CD8-positive, alpha-beta memory T cell (primary cell): Measurements from ENCODE around the gene MBOAT7. TPM values are rescaled to one million over a fixed set of nuclear protein-coding genes. Genes with fewer than 3 reads are reported as not detected.

Experiments
- CTCF ChIA-PET: fragments of 350-600 bp; sonication (Branson Sonifier 250); formaldehyde crosslinking; loops from one replicate; lab custom pipeline; 2021; ENCODE audit warnings: antibody characterized with exemption; lab: Charles Lee
- POLR2A ChIA-PET: fragments of 350-600 bp; sonication (Branson Sonifier 250); formaldehyde crosslinking; loops from one replicate; lab custom pipeline; 2021; ENCODE audit warnings: antibody characterized with exemption; lab: Charles Lee
- DNase-seq, 5 donors: peaks; one replicate each; pipeline versions ENCODE4 v3.0.0 to v3.0.0-alpha.2; 2020 to 2022; ENCODE audit warnings: mixed read lengths in 1 of 5
- H3K27ac ChIP-seq: one replicate; pipeline ENCODE4 v1.7.0; 2013; ENCODE audit warnings: low read depth, mild to moderate bottlenecking, low read length, moderate library complexity
- H3K27me3 ChIP-seq: 2 replicates; pipeline ENCODE4 v1.7.0; 2013; ENCODE audit warnings: low read length, mild to moderate bottlenecking; ENCODE audit not compliant: insufficient read depth, poor library complexity, severe bottlenecking
- H3K36me3 ChIP-seq: 2 replicates; pipeline ENCODE4 v1.7.0; 2013; ENCODE audit warnings: mild to moderate bottlenecking, low read length, moderate library complexity; ENCODE audit not compliant: insufficient read depth
- H3K4me1 ChIP-seq: 2 replicates; pipeline ENCODE4 v1.7.0; 2013; ENCODE audit warnings: mild to moderate bottlenecking, low read length, moderate library complexity; ENCODE audit not compliant: insufficient read depth
- H3K4me3 ChIP-seq: 2 replicates; pipeline ENCODE4 v1.7.0; 2013; ENCODE audit warnings: mild to moderate bottlenecking, low read length
- H3K9me3 ChIP-seq: 2 replicates; pipeline ENCODE4 v1.7.0; 2013; ENCODE audit warnings: mild to moderate bottlenecking, low read length
- H3K27ac Mint-ChIP-seq, 8 donors: one replicate each; pipeline ENCODE4 v1.8.0; 2020 to 2021; ENCODE audit warnings: mixed read lengths in 8 of 8, mild to moderate bottlenecking in 6 of 8, inconsistent platforms in 3 of 8, moderate library complexity in 3 of 8
- H3K27me3 Mint-ChIP-seq, 2 donors: one replicate each; pipeline ENCODE4 v1.8.0; 2020 to 2021; ENCODE audit warnings: mixed read lengths in 2 of 2, mild to moderate bottlenecking in 1 of 2, moderate library complexity in 1 of 2
- H3K36me3 Mint-ChIP-seq, 3 donors: one replicate each; pipeline ENCODE4 v1.8.0; 2020 to 2021; ENCODE audit warnings: mixed read lengths in 3 of 3, inconsistent platforms in 1 of 3, mild to moderate bottlenecking in 1 of 3
- H3K4me1 Mint-ChIP-seq, 3 donors: one replicate each; pipeline ENCODE4 v1.8.0; 2020 to 2021; ENCODE audit warnings: mixed read lengths in 3 of 3, inconsistent platforms in 1 of 3, mild to moderate bottlenecking in 1 of 3
- H3K4me3 Mint-ChIP-seq, 7 donors: one replicate each; pipeline ENCODE4 v1.8.0; 2020 to 2021; ENCODE audit warnings: mixed read lengths in 7 of 7, mild to moderate bottlenecking in 6 of 7, moderate library complexity in 4 of 7, inconsistent platforms in 2 of 7
- H3K9me3 Mint-ChIP-seq, 5 donors: one replicate each; pipeline ENCODE4 v1.8.0; 2020 to 2022; ENCODE audit warnings: mixed read lengths in 5 of 5, mild to moderate bottlenecking in 3 of 5, moderate library complexity in 2 of 5, inconsistent platforms in 1 of 5
- polyA plus RNA-seq: library from polyadenylated mRNA; unstranded; fragments of 300-500 nt; fragmentation: Illumina TruSeq; gene quantifications from one replicate; pipeline ENCODE4 v1.2.3, GENCODE V29; 2021
- total RNA-seq, 2 experiments: library from RNA; stranded (reverse); gene quantifications; one replicate each; pipeline ENCODE4 v1.2.3, GENCODE V29; 2021

The MBOAT7 gene
- total and polyA plus RNA-seq, 3 experiments from 2014 or later: 21.9 to 114 (median 98.7) TPM

DNA sequence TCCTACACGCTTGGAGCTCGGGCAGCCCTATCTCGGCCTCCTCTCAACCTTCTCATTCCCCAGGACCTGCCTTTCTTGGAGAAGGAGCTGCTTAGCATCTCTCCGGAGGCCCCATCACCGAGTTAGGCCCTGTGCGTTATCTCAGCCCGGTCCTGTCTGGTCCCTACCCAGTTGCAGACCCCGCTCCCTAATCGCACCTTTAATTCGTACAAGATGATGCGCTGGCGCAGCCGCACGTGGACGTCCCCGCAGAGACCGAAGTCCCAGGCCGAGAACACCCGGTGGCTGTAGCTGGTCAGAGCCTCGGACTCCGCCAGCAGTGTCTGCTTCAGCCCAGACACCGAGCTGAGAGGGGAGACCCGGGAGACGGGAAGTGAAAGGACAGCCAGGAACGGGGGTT is 24.2 kb downstream of the MBOAT7 start:
- Histone ChIP-seq H3K4me3 (no peak overlapping the region), H3K4me1 (peaks cover 33% of the 10 kb centered on the region), H3K27ac (no peak overlapping the region), H3K36me3 (no peaks in the 10 kb centered on the region), H3K9me3 (no peaks in the 10 kb centered on the region), H3K27me3 (no peaks in the 10 kb centered on the region)
- CTCF ChIA-PET: interaction anchor here (0.7 to 3.6 kb wide), 2 partner anchors 24 to 67 kb away, joined by 3 to 13 read pairs; partner anchors contain the start of gene MBOAT7
- no peak for DNase-seq
- Mint-ChIP-seq H3K36me3 (no peaks in the 10 kb centered on the region), H3K4me3 (no peak overlapping the region), H3K9me3 (no peaks in the 10 kb centered on the region), H3K27me3 (peaks cover 4 to 8% of the 10 kb centered on the region in 2 donors), H3K27ac (peak overlapping the region in 1 of 8 donors; percentile 83), H3K4me1 (peaks cover 27 to 43% (median 38%) of the 10 kb centered on the region in 3 donors)
- POLR2A ChIA-PET: no interaction called here

DNA sequence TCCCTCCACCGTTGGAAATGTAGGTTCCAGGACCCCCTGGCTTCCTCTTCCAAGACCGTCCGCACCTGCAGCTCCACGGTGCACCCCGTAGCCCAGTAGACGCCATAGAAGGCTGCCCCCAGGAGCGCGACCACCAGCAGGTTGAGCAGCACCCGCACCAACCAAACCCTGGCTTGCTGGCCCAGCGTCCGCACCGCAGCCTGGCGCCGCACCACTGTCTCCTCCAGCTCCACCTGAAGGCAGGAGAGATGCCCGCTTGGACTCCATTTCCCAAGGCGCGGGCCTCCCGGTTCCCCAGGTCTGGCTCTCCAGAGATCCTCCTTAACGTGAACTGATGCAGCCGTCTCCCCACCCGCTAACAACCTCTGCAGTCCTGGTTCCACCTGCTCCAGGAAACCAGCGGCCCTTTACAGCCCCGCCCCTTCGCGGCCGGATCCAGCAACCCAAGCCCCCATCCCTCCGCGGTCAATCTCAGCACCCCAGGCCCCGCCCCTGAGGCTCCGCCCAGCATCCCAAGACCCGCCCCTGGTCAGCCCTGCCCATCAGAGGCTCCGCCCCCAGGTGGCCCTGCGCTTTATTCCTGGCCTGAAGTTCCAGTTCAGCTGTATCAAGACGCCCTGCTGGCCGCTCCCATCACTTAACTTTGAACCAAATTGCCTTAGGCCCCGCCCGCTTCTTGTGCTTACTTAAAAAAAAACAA is 24.9 kb downstream of the MBOAT7 start:
- DNase-seq: peak; percentile 38 to 65 (median 61)
- no peaks in the 10 kb centered on the region for H3K9me3 Mint-ChIP-seq
- Histone ChIP-seq H3K4me1 (peaks cover 36% of the 10 kb centered on the region), H3K27me3 (no peaks in the 10 kb centered on the region), H3K9me3 (no peaks in the 10 kb centered on the region), H3K27ac (no peak overlapping the region), H3K4me3 (no peak overlapping the region), H3K36me3 (no peaks in the 10 kb centered on the region)
- H3K4me1 Mint-ChIP-seq: peaks cover 34 to 50% (median 45%) of the 10 kb centered on the region in 3 donors
- peak overlapping the region; percentile 47 to 87 (median 80) for H3K4me3 Mint-ChIP-seq
- H3K36me3 Mint-ChIP-seq: peaks cover 0 to 7% (median 0%) of the 10 kb centered on the region in 3 donors
- peaks cover 4 to 8% of the 10 kb centered on the region in 2 donors for H3K27me3 Mint-ChIP-seq
- ChIA-PET POLR2A (interaction anchor here (0.6 to 1.2 kb wide), 2 partner anchors 25 to 70 kb away, joined by 3 to 4 read pairs; partner anchors contain the start of gene MBOAT7), CTCF (interaction anchor here (3.6 kb wide), 1 partner anchor 24 kb away, joined by 13 read pairs; the partner anchor contains the start of gene MBOAT7)
- peak overlapping the region in 5 of 8 donors; percentile 17 to 83 (median 70) for H3K27ac Mint-ChIP-seq

DNA sequence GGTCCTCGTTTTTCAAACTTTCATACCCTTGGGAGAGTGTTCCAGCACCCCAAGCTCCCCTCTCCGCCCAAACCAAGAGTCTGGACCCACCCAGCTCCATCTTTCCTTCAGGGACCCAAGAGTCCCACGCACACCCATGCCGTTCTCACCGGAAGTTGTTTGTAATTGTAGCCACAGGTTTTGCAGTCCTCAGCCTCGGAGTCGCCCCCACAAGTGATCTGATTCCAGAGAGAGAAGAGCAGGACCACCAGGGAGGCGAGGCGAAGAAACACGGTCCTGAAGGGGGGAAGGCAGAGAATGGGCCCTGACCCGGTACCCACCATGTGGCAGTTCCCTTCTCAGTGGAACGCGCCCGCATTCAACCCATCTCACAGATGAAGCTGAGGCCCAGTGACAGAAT is 26.5 kb downstream of the MBOAT7 start:
- CTCF ChIA-PET: interaction anchor here (3.6 kb wide), 1 partner anchor 26 kb away, joined by 13 read pairs; the partner anchor contains the start of gene MBOAT7
- Mint-ChIP-seq H3K9me3 (no peaks in the 10 kb centered on the region), H3K36me3 (peaks cover 0 to 22% (median 0%) of the 10 kb centered on the region in 3 donors), H3K27ac (peak overlapping the region in 3 of 8 donors; percentile 74 to 83 (median 79)), H3K4me3 (peak overlapping the region; percentile 43 to 93 (median 83)), H3K27me3 (peaks cover 4 to 9% of the 10 kb centered on the region in 2 donors), H3K4me1 (peaks cover 41 to 61% (median 59%) of the 10 kb centered on the region in 3 donors)
- H3K4me1 ChIP-seq: peaks cover 49% of the 10 kb centered on the region
- peak overlapping the region; percentile 62 for H3K4me3 ChIP-seq
- peak overlapping the region; percentile 38 for H3K27ac ChIP-seq
- H3K36me3 ChIP-seq: no peaks in the 10 kb centered on the region
- no peaks in the 10 kb centered on the region for H3K9me3 ChIP-seq
- no peak for DNase-seq
- H3K27me3 ChIP-seq: no peaks in the 10 kb centered on the region
- POLR2A ChIA-PET: interaction anchor here (0.9 kb wide), 1 partner anchor 48 kb away, joined by 3 read pairs; no protein-coding TSS in a partner anchor

DNA sequence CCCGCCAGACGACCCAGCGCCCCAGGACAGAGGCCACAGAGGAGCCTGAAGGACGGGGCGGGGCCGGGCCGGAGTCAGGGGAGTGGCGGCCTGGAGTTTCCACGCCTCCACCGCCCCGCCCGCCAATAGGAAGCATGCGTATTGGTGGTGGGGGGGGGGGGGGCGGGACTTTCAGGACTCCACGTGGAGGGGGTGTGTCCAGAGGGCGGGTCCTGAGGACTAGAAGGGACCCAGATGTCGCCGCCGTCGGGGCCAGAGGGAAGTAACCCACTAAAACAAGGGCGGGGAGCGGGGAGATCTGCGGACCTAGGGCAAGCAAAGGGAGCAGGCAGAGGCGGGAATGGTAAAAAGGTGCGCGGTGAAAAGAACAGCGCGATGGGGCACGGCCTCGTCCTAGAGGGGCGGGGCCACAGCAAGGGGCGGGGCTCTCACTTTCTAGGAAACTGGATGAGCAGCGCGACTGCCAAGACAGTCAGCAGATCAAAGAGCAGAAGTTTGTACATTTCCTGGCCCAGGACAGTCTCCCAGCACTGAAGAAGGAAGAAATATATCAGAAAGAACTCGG is 27.1 kb downstream of the MBOAT7 start:
- CTCF ChIA-PET: interaction anchor here (3.6 kb wide), 1 partner anchor 27 kb away, joined by 13 read pairs; the partner anchor contains the start of gene MBOAT7
- H3K4me1 Mint-ChIP-seq: peaks cover 41 to 61% (median 59%) of the 10 kb centered on the region in 3 donors

DNA sequence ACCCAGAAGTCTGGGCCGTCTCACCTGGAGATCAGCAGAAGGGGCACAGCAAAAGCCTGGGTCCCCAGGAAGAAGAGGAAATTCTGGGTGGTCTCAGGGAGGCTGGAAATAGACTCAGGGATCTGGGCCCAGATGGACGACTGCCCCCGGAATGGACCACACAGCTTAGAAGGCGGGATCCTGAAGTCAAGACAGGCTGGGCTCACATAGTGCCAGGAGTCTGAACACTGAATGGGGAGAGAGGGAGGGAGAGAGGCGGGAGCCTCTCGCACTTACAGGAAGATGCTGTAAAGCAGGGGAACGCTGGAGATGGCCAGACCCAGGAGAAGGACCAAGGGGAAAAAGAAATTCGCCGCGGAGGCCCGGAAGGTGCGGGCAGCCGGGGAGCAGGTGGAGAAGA is 28.5 kb downstream of the MBOAT7 start:
- peaks cover 4 to 9% of the 10 kb centered on the region in 2 donors for H3K27me3 Mint-ChIP-seq
- H3K27ac Mint-ChIP-seq: peak overlapping the region; percentile 92 to 100 (median 99)
- no peak for DNase-seq
- peak overlapping the region; percentile 84 for H3K27ac ChIP-seq
- H3K36me3 ChIP-seq: peaks cover 14% of the 10 kb centered on the region
- H3K27me3 ChIP-seq: no peaks in the 10 kb centered on the region
- peak overlapping the region in 6 of 7 donors; percentile 95 to 100 (median 99) for H3K4me3 Mint-ChIP-seq
- no peaks in the 10 kb centered on the region for H3K9me3 ChIP-seq
- peaks cover 63% of the 10 kb centered on the region for H3K4me1 ChIP-seq
- H3K4me3 ChIP-seq: peak overlapping the region; percentile 93
- no peaks in the 10 kb centered on the region for H3K9me3 Mint-ChIP-seq
- CTCF ChIA-PET: interaction anchor here (0.8 to 2.1 kb wide), 2 partner anchors 24 to 72 kb away, joined by 3 to 7 read pairs; partner anchors contain the start of gene CNOT3
- H3K4me1 Mint-ChIP-seq: peaks cover 52 to 71% (median 70%) of the 10 kb centered on the region in 3 donors
- H3K36me3 Mint-ChIP-seq: peaks cover 0 to 41% (median 5%) of the 10 kb centered on the region in 3 donors
- POLR2A ChIA-PET: interaction anchor here (0.6 to 3.6 kb wide), 3 partner anchors 24 to 40 kb away, joined by 6 to 54 read pairs (median 49); partner anchors contain the start of genes CNOT3, MBOAT7, RPS9 and TSEN34

More for the DNA sequence above, 27.1 kb downstream of the MBOAT7 start:
- Mint-ChIP-seq H3K27ac (peak overlapping the region in 7 of 8 donors; percentile 8 to 90 (median 79)), H3K9me3 (no peaks in the 10 kb centered on the region), H3K27me3 (peaks cover 4 to 9% of the 10 kb centered on the region in 2 donors), H3K4me3 (peak overlapping the region; percentile 77 to 93 (median 83)), H3K36me3 (peaks cover 0 to 27% (median 0%) of the 10 kb centered on the region in 3 donors)
- POLR2A ChIA-PET: interaction anchor here (0.9 kb wide), 1 partner anchor 48 kb away, joined by 3 read pairs; no protein-coding TSS in a partner anchor
- H3K4me1 ChIP-seq: peaks cover 53% of the 10 kb centered on the region
- peak; percentile 68 to 82 (median 70) for DNase-seq
- no peaks in the 10 kb centered on the region for H3K27me3 ChIP-seq
- no peaks in the 10 kb centered on the region for H3K36me3 ChIP-seq
- H3K4me3 ChIP-seq: peak overlapping the region; percentile 62
- peak overlapping the region; percentile 38 for H3K27ac ChIP-seq
- no peaks in the 10 kb centered on the region for H3K9me3 ChIP-seq

GRCh38 chr19:54160182-54160811 is 29.1 kb downstream of the MBOAT7 start:
- Histone ChIP-seq H3K4me1 (peaks cover 68% of the 10 kb centered on the region), H3K4me3 (peak overlapping the region; percentile 93), H3K36me3 (peaks cover 15% of the 10 kb centered on the region), H3K9me3 (no peaks in the 10 kb centered on the region), H3K27me3 (no peaks in the 10 kb centered on the region), H3K27ac (peak overlapping the region; percentile 84)
- H3K27me3 Mint-ChIP-seq: peaks cover 4 to 7% of the 10 kb centered on the region in 2 donors
- POLR2A ChIA-PET: interaction anchor here (0.6 to 3.6 kb wide), 6 partner anchors 23 to 50 kb away, joined by 4 to 54 read pairs (median 12); partner anchors contain the start of genes CNOT3, MBOAT7, PRPF31 and RPS9
- H3K4me1 Mint-ChIP-seq: peaks cover 52 to 74% (median 71%) of the 10 kb centered on the region in 3 donors
- DNase-seq: no peak
- H3K27ac Mint-ChIP-seq: peak overlapping the region; percentile 85 to 100 (median 99)
- peaks cover 0 to 44% (median 5%) of the 10 kb centered on the region in 3 donors for H3K36me3 Mint-ChIP-seq
- H3K9me3 Mint-ChIP-seq: no peaks in the 10 kb centered on the region
- CTCF ChIA-PET: interaction anchor here (0.8 to 2.9 kb wide), 5 partner anchors 8 to 72 kb away, joined by 3 to 17 read pairs (median 3); partner anchors contain the start of genes CNOT3 and MBOAT7
- peak overlapping the region; percentile 89 to 100 (median 99) for H3K4me3 Mint-ChIP-seq
